ENCODE measurements around the gene LTA4H.

Gene LTA4H

GRCh38 chr12:96014943-96015599 lies 20.3 kb downstream of the LTA4H start:
- no peak for TF ChIP-seq ZNF701 (tag by site-specific recombination; IDR thresholded peaks at IDR 0.05)
- TF ChIP-seq ZNF133 (tag by site-specific recombination; IDR thresholded peaks at IDR 0.05) = no peak
- no peak for TF ChIP-seq ZNF610 (tag by site-specific recombination; IDR thresholded peaks at IDR 0.05; ENCODE audit: borderline replicate concordance)
- TF ChIP-seq ZNF585B (tag by site-specific recombination; IDR thresholded peaks at IDR 0.05) = no peak
- no peak for TF ChIP-seq ZNF549 (tag by site-specific recombination; IDR thresholded peaks at IDR 0.05)
- no peak for TF ChIP-seq KLF1 (tag by site-specific recombination; IDR thresholded peaks at IDR 0.05)
- ChIA-PET POLR2A (no interaction called here), CTCF (interaction anchor here (0.6 to 2.3 kb wide), 6 partner anchors 10 to 966 kb away, joined by 3 to 14 read pairs (median 4); no protein-coding TSS in a partner anchor)
- Histone ChIP-seq H3K36me3 (ENCODE audit: control insufficient read depth in 2 of 2, insufficient read depth in 1 of 2, low read length in 2 of 2) (peaks cover 46 to 85% of the 10 kb centered on the region in 2 experiments), H3K4me1 (ENCODE audit: control insufficient read depth, insufficient read depth, low read length) (no peaks in the 10 kb centered on the region), H3K27ac (ENCODE audit: extremely low read depth, low read depth, low read length) (no peak overlapping the region), H3K9me3 (ENCODE audit: control insufficient read depth, insufficient read depth, low read depth, low read length) (no peaks in the 10 kb centered on the region), H3K4me3 (ENCODE audit: low read depth, low read length) (no peak overlapping the region)

GRCh38 chr12:96007729-96008128 lies 27.7 kb downstream of the LTA4H start:
- Histone ChIP-seq H3K4me1 (ENCODE audit: control insufficient read depth, insufficient read depth, low read length) (no peaks in the 10 kb centered on the region), H3K9me3 (ENCODE audit: control insufficient read depth, insufficient read depth, low read depth, low read length) (no peaks in the 10 kb centered on the region), H3K27ac (ENCODE audit: extremely low read depth, low read depth, low read length) (no peak overlapping the region), H3K4me3 (ENCODE audit: low read depth, low read length) (no peak overlapping the region), H3K36me3 (ENCODE audit: control insufficient read depth in 2 of 2, insufficient read depth in 1 of 2, low read length in 2 of 2) (peaks cover 39 to 82% of the 10 kb centered on the region in 2 experiments)
- ChIA-PET POLR2A (no interaction called here), CTCF (interaction anchor here (0.7 to 2.2 kb wide), 2 partner anchors 10 to 88 kb away, joined by 3 to 11 read pairs; no protein-coding TSS in a partner anchor)
- TF ChIP-seq BCL6B (tag by site-specific recombination; IDR thresholded peaks at IDR 0.05) = no peak
- TF ChIP-seq ZNF354C (tag by site-specific recombination; IDR thresholded peaks at IDR 0.05; ENCODE audit: borderline replicate concordance, low read depth) = no peak
- TF ChIP-seq ZNF239 (tag by site-specific recombination; IDR thresholded peaks at IDR 0.05) = no peak
- no peak for TF ChIP-seq ZFP41 (tag by site-specific recombination; IDR thresholded peaks at IDR 0.05; ENCODE audit: borderline replicate concordance)
- no peak for TF ChIP-seq ZNF202 (tag by site-specific recombination; IDR thresholded peaks at IDR 0.05; ENCODE audit: borderline replicate concordance)
- no peak for TF ChIP-seq ZNF704 (tag by site-specific recombination; IDR thresholded peaks at IDR 0.05)
- TF ChIP-seq ZNF248 (tag by site-specific recombination; IDR thresholded peaks at IDR 0.05) = no peak
- TF ChIP-seq IKZF3 (tag by site-specific recombination; IDR thresholded peaks at IDR 0.05) = no peak
- TF ChIP-seq ZNF37A (tag by site-specific recombination; IDR thresholded peaks at IDR 0.05) = no peak
- TF ChIP-seq ZSCAN16 (tag by site-specific recombination; IDR thresholded peaks at IDR 0.05) = no peak
- TF ChIP-seq RBAK (tag by site-specific recombination; IDR thresholded peaks at IDR 0.05) = no peak
- no peak for TF ChIP-seq MZF1 (tag by site-specific recombination; IDR thresholded peaks at IDR 0.05; ENCODE audit: borderline replicate concordance)
- TF ChIP-seq ZNF843 (tag by site-specific recombination; IDR thresholded peaks at IDR 0.05) = no peak
- no peak for TF ChIP-seq ZNF10 (tag by site-specific recombination; IDR thresholded peaks at IDR 0.05)

- Histone ChIP-seq H3K9me3 (ENCODE audit: control insufficient read depth, insufficient read depth, low read depth, low read length) (no peaks in the 10 kb centered on the region), H3K36me3 (ENCODE audit: control insufficient read depth in 2 of 2, insufficient read depth in 1 of 2, low read length in 2 of 2) (peaks cover 39 to 78% of the 10 kb centered on the region in 2 experiments), H3K27ac (ENCODE audit: extremely low read depth, low read depth, low read length) (no peak overlapping the region), H3K4me3 (ENCODE audit: low read depth, low read length) (no peak overlapping the region), H3K4me1 (ENCODE audit: control insufficient read depth, insufficient read depth, low read length) (no peaks in the 10 kb centered on the region)
- CTCF ChIA-PET = interaction anchor here (0.6 to 2.2 kb wide), 2 partner anchors 9 to 393 kb away, joined by 3 to 11 read pairs; partner anchors contain the start of gene CDK17
- POLR2A ChIA-PET = no interaction called here
- no peak for TF ChIP-seq ZNF133 (tag by site-specific recombination; IDR thresholded peaks at IDR 0.05)
- TF ChIP-seq ZNF354C (tag by site-specific recombination; IDR thresholded peaks at IDR 0.05; ENCODE audit: borderline replicate concordance, low read depth) = no peak
- no peak for TF ChIP-seq ZNF311 (tag by site-specific recombination; IDR thresholded peaks at IDR 0.05; ENCODE audit: borderline replicate concordance)
- TF ChIP-seq SP3 (tag by site-specific recombination; IDR thresholded peaks at IDR 0.05) = no peak
- no peak for TF ChIP-seq ZNF16 (tag by site-specific recombination; IDR thresholded peaks at IDR 0.05; ENCODE audit: low read depth)
- no peak for TF ChIP-seq ZNF350 (tag by site-specific recombination; IDR thresholded peaks at IDR 0.05)
- no peak for TF ChIP-seq ATF2 (tag by site-specific recombination; IDR thresholded peaks at IDR 0.05; ENCODE audit: low read depth)
- TF ChIP-seq ZNF449 (tag by site-specific recombination; IDR thresholded peaks at IDR 0.05) = no peak
- TF ChIP-seq ZBTB20 (tag by site-specific recombination; IDR thresholded peaks at IDR 0.05) = no peak
Measured at GRCh38 chr12:96006727-96007126, 28.7 kb downstream of the LTA4H start.

All from HEK293 (cell line).